ENCODE results near the gene MYL6B.

Gene MYL6B

GRCh38 chr12:56204275-56204674, 51.9 kb downstream of the MYL6B start:
- DNase-seq (ENCODE audit: insufficient read length, low spot score) = no peak
- no peak for FAIRE-seq

GRCh38 chr12:56205445-56205844, 53.1 kb downstream of the MYL6B start:
- DNase-seq (ENCODE audit: insufficient read length, low spot score) (no peak), FAIRE-seq (no peak)

- no peak for FAIRE-seq
- DNase-seq (ENCODE audit: insufficient read length, low spot score) = no peak
Measured at GRCh38 chr12:56206452-56207166, 54.2 kb downstream of the MYL6B start.

Measured in GM19239 (cell line).